ENCODE measurements around the gene SNORC. TPM values are rescaled to one million over a fixed set of nuclear protein-coding genes. Genes with fewer than 3 reads are reported as not detected.

SNORC gene
- total and polyA plus RNA-seq, 2 of the 13 experiments (the other 11 are each of a cell fraction or from before 2014, with no cell fraction given): 59.1 to 86.1 TPM

- TF ChIP-seq DZIP1 (CRISPR knock-in tag; IDR thresholded peaks at IDR 0.05) (peak; percentile 78; the same call in 1 of the 2 replicates), SP4 (CRISPR knock-in tag; IDR thresholded peaks at IDR 0.05) (0 out of 2 replicates have a peak, but pooled peaks have one; percentile 5), SNAPC2 (CRISPR knock-in tag; IDR thresholded peaks at IDR 0.05) (no peak), ZNF329 (CRISPR knock-in tag; IDR thresholded peaks at IDR 0.05; ENCODE audit: low read depth) (0 out of 2 replicates have a peak, but pooled peaks have one; percentile 10), GABPB1 (CRISPR knock-in tag; IDR thresholded peaks at IDR 0.05) (peak; percentile 66; the same call in 1 of the 2 replicates), ZNF703 (CRISPR knock-in tag; IDR thresholded peaks at IDR 0.05; ENCODE audit: borderline replicate concordance) (0 out of 2 replicates have a peak, but pooled peaks have one; percentile 27), ZNF772 (CRISPR knock-in tag; IDR thresholded peaks at IDR 0.05) (0 out of 2 replicates have a peak, but pooled peaks have one; percentile 21), ZNF331 (CRISPR knock-in tag; IDR thresholded peaks at IDR 0.05) (no peak), FOSL2 (CRISPR knock-in tag; IDR thresholded peaks at IDR 0.05) (no peak), AGO2 (optimal IDR thresholded peaks at IDR 0.05; ENCODE audit: low read depth, low read length) (peak; percentile 80), POLR2G (IDR thresholded peaks at IDR 0.05; ENCODE audit: low read depth, low read length) (peak; percentile 83), SRSF1 (optimal IDR thresholded peaks at IDR 0.05; ENCODE audit: low read depth, low read length) (peak; percentile 86), CHD4 (IDR thresholded peaks at IDR 0.05; ENCODE audit: borderline replicate concordance, low read length) (no peak), PATZ1 (CRISPR knock-in tag; IDR thresholded peaks at IDR 0.05) (peak; percentile 92), CREM (IDR thresholded peaks at IDR 0.05) (no peak), CREM (CRISPR knock-in tag; IDR thresholded peaks at IDR 0.05) (no peak), PPARG (CRISPR knock-in tag; conservative IDR thresholded peaks at IDR 0.05) (peak; percentile 40; the same call in 1 of the 2 replicates), ZMAT3 (CRISPR knock-in tag; conservative IDR thresholded peaks at IDR 0.05) (peak; percentile 25; the same call in 1 of the 2 replicates), HNRNPUL1 (IDR thresholded peaks at IDR 0.05; ENCODE audit: low read depth, low read length) (no peak), MTA1 (CRISPR knock-in tag; IDR thresholded peaks at IDR 0.05; ENCODE audit: borderline replicate concordance) (0 out of 2 replicates have a peak, but pooled peaks have one; percentile 15), TBX2 (CRISPR knock-in tag; IDR thresholded peaks at IDR 0.05; ENCODE audit: borderline replicate concordance) (peak; percentile 23; the same call in 1 of the 2 replicates), GMEB1 (CRISPR knock-in tag; IDR thresholded peaks at IDR 0.05; ENCODE audit: borderline replicate concordance) (peak; percentile 25; the same call in 1 of the 2 replicates), TARDBP (CRISPR knock-in tag; IDR thresholded peaks at IDR 0.05) (0 out of 2 replicates have a peak, but pooled peaks have one; percentile 59)
Measured at GRCh38 chr2:232876978-232877441, 6.9 kb downstream of the SNORC start (continued).
